Measurements from ENCODE around the gene INS. TPM values are rescaled to one million over a fixed set of nuclear protein-coding genes. Genes with fewer than 3 reads are reported as not detected.

Gene INS
- total RNA-seq, result not detected
- not detected for polyA plus RNA-seq
- total RNA-seq, result 0 reads per million in 6 experiments

DNA sequence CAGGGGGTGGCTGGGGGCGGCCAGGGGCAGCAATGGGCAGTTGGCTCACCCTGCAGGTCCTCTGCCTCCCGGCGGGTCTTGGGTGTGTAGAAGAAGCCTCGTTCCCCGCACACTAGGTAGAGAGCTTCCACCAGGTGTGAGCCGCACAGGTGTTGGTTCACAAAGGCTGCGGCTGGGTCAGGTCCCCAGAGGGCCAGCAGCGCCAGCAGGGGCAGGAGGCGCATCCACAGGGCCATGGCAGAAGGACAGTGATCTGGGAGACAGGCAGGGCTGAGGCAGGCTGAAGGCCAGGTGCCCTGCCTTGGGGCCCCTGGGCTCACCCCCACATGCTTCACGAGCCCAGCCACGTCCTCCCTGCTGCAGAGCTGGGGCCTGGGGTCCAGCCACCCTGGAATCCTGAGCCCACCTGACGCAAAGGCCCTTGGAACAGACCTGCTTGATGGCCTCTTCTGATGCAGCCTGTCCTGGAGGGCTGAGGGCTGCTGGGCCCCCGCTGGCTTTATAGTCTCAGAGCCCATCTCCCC is at the start of gene INS:
Gene INS, minus strand, starts transcription at position 474 of the 524 bp plus-strand sequence. Its CDS starts 238 bp downstream, at position 236.
- H3K36me3 Mint-ChIP-seq, result no peaks in the 10 kb centered on the region

DNA sequence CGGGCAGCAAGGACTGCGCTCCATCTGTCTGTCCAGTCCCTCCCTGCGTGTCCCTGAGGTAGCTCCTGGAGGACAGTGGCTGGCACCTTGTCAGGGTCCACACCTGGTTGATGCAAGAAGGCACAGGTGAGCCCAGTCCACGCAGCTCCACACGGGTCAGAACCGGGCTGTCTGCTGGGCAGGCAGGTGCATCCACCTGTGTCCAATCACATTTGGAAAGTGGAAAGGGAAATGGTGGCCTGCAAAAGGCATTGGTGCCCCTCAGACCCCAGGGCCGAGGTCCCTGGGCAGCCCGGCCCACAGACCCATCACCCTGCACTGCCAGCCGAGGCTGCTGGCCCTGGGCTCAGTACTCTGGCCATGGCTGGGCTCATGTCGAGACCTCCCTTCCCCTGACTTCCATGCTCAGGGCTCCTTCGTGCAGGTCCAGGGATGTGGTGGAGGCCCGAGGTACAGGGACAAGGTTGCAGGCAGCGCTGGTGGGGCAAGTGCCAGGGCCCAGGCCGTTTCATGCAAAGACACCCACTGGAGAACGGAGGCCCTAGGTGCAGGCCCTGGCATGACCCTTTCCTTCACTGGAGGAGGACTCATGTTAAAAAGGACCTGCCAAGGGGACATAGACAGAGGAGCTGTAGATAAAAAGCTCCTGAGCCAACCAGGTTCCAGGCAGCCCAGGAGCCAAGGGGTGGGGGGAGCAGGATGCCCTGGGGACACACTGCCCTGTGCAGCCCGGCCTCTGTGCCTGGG is 49.5 kb upstream of the INS start:
- POLR2A ChIA-PET, result no interaction called here
- ATAC-seq, result no peak
- Mint-ChIP-seq H3K9me3 (no peaks in the 10 kb centered on the region), H3K27me3 (no peaks in the 10 kb centered on the region), H3K4me1 (peaks cover 7 to 18% (median 15%) of the 10 kb centered on the region in 4 donors), H3K27ac (peak overlapping the region in 1 of 10 donors; percentile 81), H3K4me3 (no peak overlapping the region), H3K36me3 (no peaks in the 10 kb centered on the region)
- DNase-seq, result peak in 2 of 10 donors; percentile 7 to 36

More for the DNA sequence above, at the start of gene INS:
- POLR2A ChIA-PET, result no interaction called here
- H3K9me3 Mint-ChIP-seq, result no peaks in the 10 kb centered on the region
- peak within 1 kb of the TSS in 1 of 10 donors; percentile 49 for H3K27ac Mint-ChIP-seq
- DNase-seq (no peak), ATAC-seq (no peak)
- peaks cover 0 to 19% (median 2%) of the 10 kb centered on the region in 5 donors for H3K27me3 Mint-ChIP-seq
- H3K4me1 Mint-ChIP-seq, result no peaks in the 10 kb centered on the region
- H3K4me3 Mint-ChIP-seq, result no peak within 1 kb of the TSS

DNA sequence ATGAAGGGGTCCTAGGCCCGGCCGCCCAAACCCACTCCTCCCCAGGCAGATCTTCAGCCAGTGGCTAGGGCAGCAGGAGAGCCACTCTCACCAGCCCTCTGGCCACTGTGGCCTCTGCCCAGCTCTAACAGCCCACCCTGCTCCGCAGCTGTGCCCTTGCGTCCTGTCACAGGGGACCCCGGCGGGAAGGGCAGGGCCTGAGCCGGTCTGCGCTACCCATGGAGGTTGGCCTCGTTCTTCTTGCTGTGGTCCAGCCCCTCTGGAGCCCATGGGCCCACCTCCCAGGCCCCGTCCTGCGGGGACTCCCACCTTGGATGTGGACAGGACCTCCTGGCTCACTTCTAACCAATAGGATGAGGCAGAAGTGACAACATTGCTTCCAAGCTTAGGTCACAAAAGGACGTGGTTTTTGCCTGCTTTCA is 48.9 kb upstream of the INS start:
- Mint-ChIP-seq H3K27me3 (no peaks in the 10 kb centered on the region), H3K27ac (no peak overlapping the region), H3K36me3 (no peaks in the 10 kb centered on the region), H3K9me3 (no peaks in the 10 kb centered on the region), H3K4me1 (peaks cover 7 to 18% (median 15%) of the 10 kb centered on the region in 4 donors), H3K4me3 (no peak overlapping the region)
- no peak for ATAC-seq
- POLR2A ChIA-PET, result no interaction called here
- peak in 1 of 10 donors; percentile 15 for DNase-seq

DNA sequence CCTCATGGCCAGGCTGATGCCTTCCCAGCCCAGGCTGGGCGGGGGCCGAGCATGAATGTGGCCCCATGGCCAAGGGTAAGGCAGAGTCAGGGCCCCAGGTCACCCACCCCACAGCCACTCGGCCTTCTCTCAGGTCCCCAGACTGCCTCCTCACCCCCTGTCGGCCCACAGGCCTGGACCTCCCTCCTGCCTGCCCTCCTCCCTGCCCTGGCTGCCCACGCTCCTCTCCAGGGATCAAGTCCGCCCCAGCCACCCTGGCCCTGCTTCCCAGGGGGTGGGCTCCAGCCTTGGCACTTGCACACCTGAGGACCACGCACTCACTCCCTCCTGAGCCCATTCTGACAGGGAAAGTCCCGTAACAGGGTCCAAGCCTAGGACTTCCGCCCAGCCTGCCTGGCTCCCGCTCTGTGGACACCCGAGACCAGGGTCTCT is 48.4 kb upstream of the INS start:
- POLR2A ChIA-PET, result no interaction called here
- DNase-seq, result peak in 2 of 10 donors; percentile 16 to 43
- no peaks in the 10 kb centered on the region for H3K9me3 Mint-ChIP-seq
- H3K4me1 Mint-ChIP-seq, result peaks cover 5 to 18% (median 12%) of the 10 kb centered on the region in 4 donors
- H3K27ac Mint-ChIP-seq, result no peak overlapping the region
- no peaks in the 10 kb centered on the region for H3K36me3 Mint-ChIP-seq
- no peak for ATAC-seq
- no peak overlapping the region for H3K4me3 Mint-ChIP-seq
- H3K27me3 Mint-ChIP-seq, result no peaks in the 10 kb centered on the region

DNA sequence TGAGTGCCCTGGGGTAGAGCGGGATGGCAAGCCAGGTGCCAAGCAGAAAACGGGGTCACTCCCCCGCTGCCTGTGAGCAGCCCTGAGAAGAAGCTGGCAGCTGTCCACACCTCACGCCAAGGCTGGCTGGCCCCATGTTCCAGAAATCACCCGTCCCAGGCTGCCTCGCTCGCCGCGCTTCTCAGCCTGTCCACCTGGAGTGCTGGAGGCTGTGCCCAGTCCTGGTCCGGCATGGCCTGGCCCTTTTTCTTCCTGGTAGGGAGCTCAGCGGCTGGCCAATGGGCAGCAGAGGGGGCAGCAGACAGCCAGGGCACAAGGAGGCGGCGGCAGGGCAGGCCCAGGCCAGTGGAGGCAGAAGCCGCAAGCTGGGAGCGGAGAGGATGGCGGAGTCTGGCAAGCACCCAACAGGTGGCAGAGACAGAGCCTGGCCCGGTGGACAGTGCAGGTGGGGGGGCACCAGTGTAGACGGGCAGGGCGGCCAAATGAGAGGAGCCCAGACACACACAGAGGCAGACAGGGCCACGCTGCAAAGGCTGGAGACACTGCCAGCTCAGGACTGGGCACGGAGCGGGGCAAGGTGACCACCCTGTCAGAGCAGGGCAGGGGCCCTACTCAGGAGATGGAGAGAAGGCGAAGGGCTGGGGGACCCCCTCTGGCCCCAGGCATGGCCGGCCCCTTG is 47.8 kb upstream of the INS start:
- Mint-ChIP-seq H3K36me3 (no peaks in the 10 kb centered on the region), H3K4me3 (no peak overlapping the region), H3K27me3 (no peaks in the 10 kb centered on the region), H3K9me3 (no peaks in the 10 kb centered on the region), H3K27ac (no peak overlapping the region), H3K4me1 (peaks cover 2 to 13% (median 6%) of the 10 kb centered on the region in 4 donors)
- POLR2A ChIA-PET, result no interaction called here
- peak in 1 of 10 donors; percentile 55 for DNase-seq
- no peak for ATAC-seq

DNA sequence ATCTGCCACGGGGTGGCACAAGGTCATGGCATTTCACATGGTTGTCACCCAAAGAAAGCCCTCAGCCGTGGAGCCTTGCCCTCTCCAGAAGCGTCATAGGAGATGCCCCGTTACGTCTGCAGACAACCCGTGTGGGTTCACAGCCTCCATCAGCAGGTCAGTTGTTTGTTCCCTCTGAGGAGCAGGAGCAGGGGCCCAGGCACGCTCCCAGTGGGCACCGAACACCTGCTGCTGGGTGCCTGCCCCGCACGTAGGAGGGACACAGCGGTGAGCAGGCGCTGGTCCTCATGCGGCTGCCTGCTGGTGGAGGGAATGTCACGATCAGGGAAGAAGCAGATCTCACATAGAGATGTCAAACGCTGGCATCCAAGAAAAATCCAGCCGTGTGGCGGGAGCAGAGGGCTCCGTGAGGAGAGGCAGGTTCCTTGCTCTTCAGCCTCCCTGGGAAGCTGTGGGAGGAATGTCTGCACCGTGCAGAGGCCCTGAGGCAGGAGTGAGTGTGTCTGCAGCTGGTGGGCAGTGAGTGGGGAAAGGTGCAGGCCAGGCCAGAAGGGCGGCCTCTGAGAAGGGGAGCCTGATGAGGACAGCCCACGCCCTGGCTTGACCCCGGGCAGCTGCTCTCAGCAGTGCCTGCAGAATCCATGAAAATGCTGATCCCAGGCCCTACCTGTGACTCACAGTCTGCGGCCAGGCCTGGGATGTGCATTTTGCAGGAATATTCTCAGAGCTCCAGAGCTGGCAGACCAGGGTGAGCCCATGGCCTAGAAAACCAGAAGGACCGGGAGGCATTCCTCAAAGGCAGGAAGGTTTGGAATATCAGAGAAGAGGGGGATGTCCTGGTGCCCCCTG is 47.0 kb upstream of the INS start:
- H3K4me3 Mint-ChIP-seq, result no peak overlapping the region
- H3K9me3 Mint-ChIP-seq, result no peaks in the 10 kb centered on the region
- ATAC-seq (no peak), DNase-seq (peak in 2 of 10 donors; percentile 8 to 42)
- no peak overlapping the region for H3K27ac Mint-ChIP-seq
- peaks cover 0 to 7% (median 0%) of the 10 kb centered on the region in 4 donors for H3K4me1 Mint-ChIP-seq
- POLR2A ChIA-PET, result no interaction called here
- H3K27me3 Mint-ChIP-seq, result no peaks in the 10 kb centered on the region
- H3K36me3 Mint-ChIP-seq, result no peaks in the 10 kb centered on the region

DNA sequence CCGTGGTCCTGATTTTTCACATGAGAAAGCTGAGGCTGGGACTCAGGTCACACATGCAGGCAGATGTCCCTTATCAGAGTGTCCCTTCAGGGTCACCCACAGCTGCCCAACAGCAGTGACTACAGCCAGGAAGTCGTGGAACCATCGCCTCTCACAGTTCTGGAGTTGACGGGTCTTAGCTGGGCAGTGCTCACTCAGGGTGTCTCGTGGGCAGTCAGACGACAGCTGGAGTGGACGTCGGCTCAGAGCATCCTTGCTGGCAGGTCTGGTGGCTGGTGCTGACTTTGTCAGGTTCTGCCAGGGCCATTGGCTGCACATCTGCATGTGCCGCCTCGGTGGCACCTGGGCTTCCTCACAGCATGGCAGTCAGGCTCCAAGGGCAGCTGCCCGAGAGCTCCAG is 46.2 kb upstream of the INS start:
- Mint-ChIP-seq H3K4me1 (peaks cover 0 to 1% (median 0%) of the 10 kb centered on the region in 4 donors), H3K36me3 (no peaks in the 10 kb centered on the region), H3K27me3 (no peaks in the 10 kb centered on the region), H3K4me3 (no peak overlapping the region), H3K9me3 (no peaks in the 10 kb centered on the region), H3K27ac (no peak overlapping the region)
- ATAC-seq (no peak), DNase-seq (peak in 2 of 10 donors; percentile 10 to 43)
- POLR2A ChIA-PET, result no interaction called here

DNA sequence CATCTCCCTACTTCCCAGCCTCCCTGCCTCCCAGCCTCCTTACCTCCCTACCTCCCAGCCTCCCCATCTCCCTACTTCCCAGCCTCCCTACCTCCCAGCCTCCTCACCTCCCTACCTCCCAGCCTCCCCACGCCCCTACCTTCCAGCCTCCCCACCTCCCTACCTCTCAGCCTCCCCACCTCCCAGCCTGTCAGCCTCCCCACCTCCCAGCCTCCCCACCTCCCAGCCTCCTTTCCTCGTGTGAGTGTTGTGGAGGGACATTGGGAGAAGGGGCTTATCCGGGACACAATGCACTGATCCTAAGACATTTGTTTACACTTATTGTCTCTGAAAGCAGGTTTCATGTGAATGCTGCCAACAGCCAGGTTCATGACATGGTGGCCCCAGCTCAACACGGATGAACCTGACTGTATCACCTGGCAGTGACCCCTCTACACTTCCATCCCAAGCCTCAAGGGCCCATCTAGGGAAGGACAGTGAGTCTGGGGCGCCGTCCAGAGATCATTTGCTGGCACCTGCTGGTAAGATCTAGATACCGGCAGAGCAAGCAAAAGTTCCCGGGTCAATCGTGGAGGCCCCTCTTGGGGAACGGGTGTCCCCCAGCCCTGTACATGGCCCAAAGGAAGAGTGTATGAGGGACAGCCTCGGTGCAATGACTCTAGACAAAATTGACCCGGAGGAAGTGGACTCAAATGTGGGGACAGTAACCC is 45.1 kb upstream of the INS start:
- POLR2A ChIA-PET, result no interaction called here
- DNase-seq (peak in 2 of 10 donors; percentile 11 to 31), ATAC-seq (no peak)
- H3K27ac Mint-ChIP-seq, result no peak overlapping the region
- no peaks in the 10 kb centered on the region for H3K4me1 Mint-ChIP-seq
- H3K36me3 Mint-ChIP-seq, result no peaks in the 10 kb centered on the region
- H3K9me3 Mint-ChIP-seq, result peaks cover 0 to 4% (median 0%) of the 10 kb centered on the region in 9 donors
- no peaks in the 10 kb centered on the region for H3K27me3 Mint-ChIP-seq
- H3K4me3 Mint-ChIP-seq, result no peak overlapping the region

DNA sequence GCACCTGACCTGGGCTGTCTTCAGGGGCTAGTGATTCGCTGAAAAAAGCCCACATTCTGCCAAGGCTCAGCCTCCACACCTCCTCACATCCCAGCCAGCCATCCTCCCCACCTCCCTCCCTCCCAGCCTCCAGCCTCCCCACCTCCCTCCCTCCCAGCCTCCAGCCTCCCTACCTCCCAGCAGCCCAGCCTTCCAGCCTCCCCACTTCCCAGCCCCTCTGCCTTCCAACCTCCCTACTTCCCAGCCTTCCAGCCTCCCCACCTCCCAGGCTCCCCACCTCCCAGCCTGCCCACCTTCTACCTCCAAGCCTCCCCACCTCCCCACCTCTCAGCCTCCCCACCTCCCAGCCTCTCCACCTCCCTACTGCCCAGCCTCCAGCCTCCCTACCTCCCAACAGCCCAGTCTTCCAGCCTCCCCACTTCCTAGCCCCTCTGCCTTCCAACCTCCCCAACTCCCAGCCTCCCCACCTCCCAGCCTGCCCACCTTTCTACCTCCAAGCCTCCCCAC is 44.3 kb upstream of the INS start:
- H3K9me3 Mint-ChIP-seq, result peaks cover 0 to 11% (median 2%) of the 10 kb centered on the region in 9 donors
- peak in 1 of 10 donors; percentile 18 for DNase-seq
- H3K27me3 Mint-ChIP-seq, result no peaks in the 10 kb centered on the region
- H3K4me1 Mint-ChIP-seq, result no peaks in the 10 kb centered on the region
- no peak overlapping the region for H3K4me3 Mint-ChIP-seq
- H3K36me3 Mint-ChIP-seq, result peaks cover 0 to 1% (median 0%) of the 10 kb centered on the region in 3 donors
- H3K27ac Mint-ChIP-seq, result no peak overlapping the region
- POLR2A ChIA-PET, result no interaction called here
- no peak for ATAC-seq

DNA sequence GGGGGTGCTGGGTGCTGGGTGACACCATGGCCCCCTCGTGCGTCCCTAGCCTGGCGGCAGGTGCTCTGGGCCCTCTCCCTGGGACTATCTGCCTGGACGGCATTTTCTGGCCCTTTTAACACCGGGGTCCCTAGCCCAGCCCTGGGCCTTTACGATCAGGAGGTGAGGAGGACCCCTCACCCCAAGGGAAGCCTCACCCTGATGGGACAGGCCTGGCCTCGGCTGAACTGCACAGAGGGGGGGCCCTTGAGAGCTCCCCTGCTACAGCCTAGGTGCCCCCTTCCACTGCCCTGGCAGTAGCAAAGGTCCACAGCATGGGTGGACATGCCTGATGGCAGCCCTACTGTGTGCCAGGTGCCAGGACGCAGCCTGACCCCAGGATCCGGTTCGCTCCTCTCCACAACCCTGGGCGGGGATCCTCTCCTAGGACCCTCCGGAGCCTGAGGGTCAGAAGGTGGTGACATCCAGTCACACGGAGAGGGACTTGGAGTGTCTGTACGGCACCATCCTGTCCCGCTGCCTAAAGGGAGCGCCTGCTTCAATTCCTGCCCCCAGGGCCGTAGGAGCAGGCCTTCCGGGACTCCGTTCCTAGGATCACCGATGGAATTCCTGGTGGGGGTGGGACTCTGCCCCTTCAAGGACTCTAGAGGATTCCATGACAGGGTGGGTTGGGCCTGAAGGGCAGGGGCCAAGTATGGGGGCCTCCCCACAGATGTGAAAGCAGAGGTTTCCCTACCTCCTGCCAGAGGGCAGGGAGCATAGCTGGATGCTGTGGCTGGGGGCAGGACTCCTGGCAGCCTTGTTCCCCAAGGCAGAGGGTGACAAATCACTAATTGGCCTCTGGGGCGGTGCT is 43.6 kb upstream of the INS start:
- DNase-seq (peak in 1 of 10 donors; percentile 52), ATAC-seq (no peak)
- peaks cover 0 to 1% (median 0%) of the 10 kb centered on the region in 3 donors for H3K36me3 Mint-ChIP-seq
- POLR2A ChIA-PET, result no interaction called here
- no peaks in the 10 kb centered on the region for H3K27me3 Mint-ChIP-seq
- no peak overlapping the region for H3K27ac Mint-ChIP-seq
- peaks cover 0 to 11% (median 2%) of the 10 kb centered on the region in 9 donors for H3K9me3 Mint-ChIP-seq
- no peak overlapping the region for H3K4me3 Mint-ChIP-seq
- no peaks in the 10 kb centered on the region for H3K4me1 Mint-ChIP-seq

All from naive thymus-derived CD8-positive, alpha-beta T cell (primary cell).